Trophoblast cell (in vitro differentiated cells and primary cell): ENCODE data around the gene ARSI.

ENCODE experiments used
- DNase-seq, 2 donors: peaks; one replicate each; pipeline ENCODE4 v3.0.0-alpha.2; 2016
- H2AFZ ChIP-seq: 2 replicates; pipeline ENCODE4 v1.6.1; 2013; ENCODE audit warnings: low read length, moderate library complexity, mild to moderate bottlenecking; ENCODE audit not compliant: insufficient read depth, poor library complexity
- H2AK5ac ChIP-seq: 2 replicates; pipeline ENCODE4 v1.6.1; 2013; ENCODE audit warnings: mild to moderate bottlenecking, low read length
- H2BK120ac ChIP-seq: 2 replicates; pipeline ENCODE4 v1.6.1; 2013; ENCODE audit warnings: low read length, mild to moderate bottlenecking, moderate library complexity; ENCODE audit not compliant: insufficient read depth, poor library complexity
- H2BK12ac ChIP-seq: 2 replicates; pipeline ENCODE4 v1.6.1; 2013; ENCODE audit warnings: mild to moderate bottlenecking, low read length, moderate library complexity
- H2BK5ac ChIP-seq: 2 replicates; pipeline ENCODE4 v1.6.1; 2013; ENCODE audit warnings: low read length, low read depth, moderate library complexity, mild to moderate bottlenecking; ENCODE audit not compliant: poor library complexity
- H3K14ac ChIP-seq: 2 replicates; pipeline ENCODE4 v1.6.1; 2013; ENCODE audit warnings: mild to moderate bottlenecking, low read length
- H3K18ac ChIP-seq: 2 replicates; pipeline ENCODE4 v1.6.1; 2013; ENCODE audit warnings: mild to moderate bottlenecking, low read length
- H3K23ac ChIP-seq: 2 replicates; pipeline ENCODE4 v1.6.1; 2013; ENCODE audit warnings: low read length
- H3K27ac ChIP-seq: 2 replicates; pipeline ENCODE4 v1.5.1; 2013; ENCODE audit warnings: low read depth, mild to moderate bottlenecking, inconsistent platforms, low read length, moderate library complexity
- H3K27me3 ChIP-seq: 2 replicates; pipeline ENCODE4 v1.6.1; 2013; ENCODE audit warnings: inconsistent platforms, mild to moderate bottlenecking, low read length, moderate library complexity; ENCODE audit not compliant: insufficient read depth
- H3K36me3 ChIP-seq, 2 experiments: 1 replicate in 1 of 2; 2 replicates in 1 of 2; pipeline ENCODE4 v1.6.1; 2013; ENCODE audit warnings: low read length in 2 of 2, mild to moderate bottlenecking in 2 of 2, moderate library complexity in 1 of 2; ENCODE audit not compliant: insufficient read depth in 2 of 2, control insufficient read depth in 1 of 2
- H3K4ac ChIP-seq: 2 replicates; pipeline ENCODE4 v1.6.1; 2013; ENCODE audit warnings: low read depth, mild to moderate bottlenecking, low read length, moderate library complexity
- H3K4me1 ChIP-seq, 2 experiments: 1 replicate in 1 of 2; 2 replicates in 1 of 2; pipeline ENCODE4 v1.6.1; 2013; ENCODE audit warnings: low read length in 2 of 2, mild to moderate bottlenecking in 2 of 2, moderate library complexity in 1 of 2; ENCODE audit not compliant: insufficient read depth in 2 of 2, control insufficient read depth in 1 of 2
- H3K4me2 ChIP-seq: 2 replicates; pipeline ENCODE4 v1.6.1; 2013; ENCODE audit warnings: inconsistent platforms, mild to moderate bottlenecking, low read length, moderate library complexity
- H3K4me3 ChIP-seq: 2 replicates; pipeline ENCODE4 v1.5.1; 2013; ENCODE audit warnings: mild to moderate bottlenecking, low read depth, low read length, inconsistent platforms
- H3K79me1 ChIP-seq: one replicate; pipeline ENCODE4 v1.6.1; 2013; ENCODE audit warnings: low read length
- H3K79me2 ChIP-seq: 2 replicates; pipeline ENCODE4 v1.6.1; 2013; ENCODE audit warnings: low read length, mild to moderate bottlenecking; ENCODE audit not compliant: control insufficient read depth, insufficient read depth, poor library complexity
- H3K9ac ChIP-seq: 2 replicates; pipeline ENCODE4 v1.6.1; 2013; ENCODE audit warnings: mild to moderate bottlenecking, low read length
- H3K9me3 ChIP-seq: 2 replicates; pipeline ENCODE4 v1.6.1; 2013; ENCODE audit warnings: low read depth, mild to moderate bottlenecking, control low read depth, inconsistent platforms, low read length; ENCODE audit not compliant: insufficient read depth
- H4K12ac ChIP-seq: 2 replicates; pipeline ENCODE4 v1.6.1; 2013; ENCODE audit warnings: low read depth, mild to moderate bottlenecking, low read length, moderate library complexity
- H4K8ac ChIP-seq: 2 replicates; pipeline ENCODE4 v1.6.1; 2013; ENCODE audit warnings: low read depth, mild to moderate bottlenecking, low read length, moderate library complexity
- H4K91ac ChIP-seq: one replicate; pipeline ENCODE4 v1.6.1; 2013; ENCODE audit warnings: low read depth, mild to moderate bottlenecking, low read length, moderate library complexity
- WGBS: extraction: QIAGEN DNeasy Blood & Tissue Kit; methylation state at CpG from one replicate; pipeline ENCODE4 v1.1.7; 2013; ENCODE audit warnings: missing lambda C conversion rate; ENCODE audit not compliant: insufficient read length, insufficient coverage; ENCODE audit errors: extremely low coverage; 5-methylcytosine and 5-hydroxymethylcytosine counted together

The ARSI gene

DNA sequence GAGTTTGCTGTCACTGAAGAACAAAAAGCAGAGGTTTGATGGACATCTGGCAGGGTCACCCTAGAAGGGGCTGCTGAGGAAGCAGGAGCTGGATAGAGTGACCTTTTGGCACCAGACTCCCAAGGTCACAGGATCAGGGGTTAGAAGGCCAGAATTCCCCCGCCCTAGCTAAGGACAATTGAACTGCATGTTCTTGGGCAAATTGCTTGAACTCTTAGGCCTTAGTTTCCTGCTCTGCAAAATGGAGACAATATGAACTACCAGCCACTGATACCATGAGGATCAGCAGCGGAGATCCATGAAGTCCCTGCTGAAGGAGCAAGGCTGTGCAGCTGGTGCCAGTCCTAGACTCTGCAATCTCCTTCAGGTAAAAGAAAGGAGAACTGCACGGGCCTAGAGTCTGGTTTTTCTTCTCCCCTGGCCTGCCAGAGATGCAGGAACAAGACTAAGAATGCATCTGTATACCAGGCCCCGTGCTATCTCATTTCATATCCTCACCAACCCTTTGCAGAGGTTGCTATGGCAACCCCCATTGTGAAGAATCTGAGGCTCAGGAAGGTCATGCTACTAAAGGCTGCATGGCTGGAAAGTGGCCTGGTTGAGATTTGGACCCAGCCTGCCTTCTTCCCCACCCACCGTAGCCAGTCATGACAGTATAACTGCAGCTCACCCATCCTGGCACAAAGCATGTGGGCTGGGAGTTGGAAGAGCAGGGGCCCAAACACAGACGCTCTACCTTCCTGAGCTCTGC lies 46.9 kb downstream of the ARSI start:
- H3K14ac ChIP-seq = no peak overlapping the region
- H4K8ac ChIP-seq = no peak overlapping the region
- no peaks in the 10 kb centered on the region for H3K9me3 ChIP-seq
- H3K9ac ChIP-seq = no peak overlapping the region
- no peak overlapping the region for H2BK120ac ChIP-seq
- no peak overlapping the region for H3K4me2 ChIP-seq
- WGBS = no CpG with 5 or more reads among the region's 6 CpGs
- no peaks in the 10 kb centered on the region for H3K36me3 ChIP-seq
- H3K23ac ChIP-seq = no peak overlapping the region
- H3K4me3 ChIP-seq = no peak overlapping the region
- no peak for DNase-seq
- no peak overlapping the region for H4K12ac ChIP-seq
- no peaks in the 10 kb centered on the region for H3K79me2 ChIP-seq
- H3K4ac ChIP-seq = no peak overlapping the region
- no peak overlapping the region for H2BK12ac ChIP-seq
- H4K91ac ChIP-seq = no peak overlapping the region
- H3K18ac ChIP-seq = no peak overlapping the region
- no peak overlapping the region for H2BK5ac ChIP-seq
- no peak overlapping the region for H2AFZ ChIP-seq
- no peaks in the 10 kb centered on the region for H3K79me1 ChIP-seq
- no peaks in the 10 kb centered on the region for H3K4me1 ChIP-seq
- no peak overlapping the region for H3K27ac ChIP-seq
- H2AK5ac ChIP-seq = no peak overlapping the region
- H3K27me3 ChIP-seq = no peaks in the 10 kb centered on the region

GRCh38 chr5:150254774-150255173 lies 47.9 kb downstream of the ARSI start:
- no CpG with 5 or more reads among the region's 4 CpGs for WGBS

GRCh38 chr5:150254363-150254762 lies 48.3 kb downstream of the ARSI start:
- Histone ChIP-seq H3K36me3 (no peaks in the 10 kb centered on the region), H3K27ac (no peak overlapping the region), H2BK120ac (no peak overlapping the region), H3K4me2 (no peak overlapping the region), H3K9ac (no peak overlapping the region), H3K23ac (no peak overlapping the region), H2BK5ac (no peak overlapping the region), H3K4ac (no peak overlapping the region), H2AFZ (no peak overlapping the region), H3K4me3 (no peak overlapping the region), H3K79me1 (no peaks in the 10 kb centered on the region), H4K91ac (no peak overlapping the region), H3K18ac (no peak overlapping the region), H3K4me1 (no peaks in the 10 kb centered on the region), H2BK12ac (no peak overlapping the region), H3K27me3 (no peaks in the 10 kb centered on the region), H3K9me3 (no peaks in the 10 kb centered on the region), H4K12ac (no peak overlapping the region), H3K79me2 (no peaks in the 10 kb centered on the region), H4K8ac (no peak overlapping the region), H3K14ac (no peak overlapping the region), H2AK5ac (no peak overlapping the region)
- no CpG with 5 or more reads among the region's 7 CpGs for WGBS
- DNase-seq = no peak

More at GRCh38 chr5:150254774-150255173, 47.9 kb downstream of the ARSI start:
- H3K27ac ChIP-seq = no peak overlapping the region
- no peaks in the 10 kb centered on the region for H3K36me3 ChIP-seq
- no peak overlapping the region for H3K4me3 ChIP-seq
- H3K9ac ChIP-seq = no peak overlapping the region
- H3K14ac ChIP-seq = no peak overlapping the region
- no peak overlapping the region for H4K12ac ChIP-seq
- no peak overlapping the region for H4K91ac ChIP-seq
- H2AK5ac ChIP-seq = no peak overlapping the region
- H3K18ac ChIP-seq = no peak overlapping the region
- no peaks in the 10 kb centered on the region for H3K27me3 ChIP-seq
- H2BK5ac ChIP-seq = no peak overlapping the region
- no peak overlapping the region for H3K4me2 ChIP-seq
- no peak overlapping the region for H3K23ac ChIP-seq
- DNase-seq = no peak
- H2BK12ac ChIP-seq = no peak overlapping the region
- H2AFZ ChIP-seq = no peak overlapping the region
- H4K8ac ChIP-seq = no peak overlapping the region
- H3K79me1 ChIP-seq = no peaks in the 10 kb centered on the region
- no peak overlapping the region for H2BK120ac ChIP-seq
- no peaks in the 10 kb centered on the region for H3K9me3 ChIP-seq
- H3K79me2 ChIP-seq = no peaks in the 10 kb centered on the region
- no peaks in the 10 kb centered on the region for H3K4me1 ChIP-seq
- H3K4ac ChIP-seq = no peak overlapping the region

GRCh38 chr5:150253416-150254208 lies 49.1 kb downstream of the ARSI start:
- Histone ChIP-seq H3K4ac (no peak overlapping the region), H2BK120ac (no peak overlapping the region), H2BK12ac (no peak overlapping the region), H3K4me3 (no peak overlapping the region), H3K27me3 (no peaks in the 10 kb centered on the region), H3K9ac (no peak overlapping the region), H3K79me2 (no peaks in the 10 kb centered on the region), H2AK5ac (no peak overlapping the region), H3K23ac (no peak overlapping the region), H3K18ac (no peak overlapping the region), H3K4me1 (no peaks in the 10 kb centered on the region), H2AFZ (no peak overlapping the region), H4K12ac (no peak overlapping the region), H3K9me3 (no peaks in the 10 kb centered on the region), H3K14ac (no peak overlapping the region), H2BK5ac (no peak overlapping the region), H3K27ac (no peak overlapping the region), H3K79me1 (no peaks in the 10 kb centered on the region), H4K8ac (no peak overlapping the region), H3K36me3 (no peaks in the 10 kb centered on the region), H4K91ac (no peak overlapping the region), H3K4me2 (no peak overlapping the region)
- WGBS = no CpG with 5 or more reads among the region's 10 CpGs
- DNase-seq = no peak
